ENCODE results near the gene BUD13.

- TF ChIP-seq EZH2 (IDR thresholded peaks at IDR 0.05) (no peak), POLR2AphosphoS5 (IDR thresholded peaks at IDR 0.05; ENCODE audit: low read depth, low read length) (no peak), EZH2phosphoT487 (IDR thresholded peaks at IDR 0.05; ENCODE audit: borderline replicate concordance) (no peak), REST (IDR thresholded peaks at IDR 0.05; ENCODE audit: low read depth) (no peak), ZNF274 (IDR thresholded peaks at IDR 0.05; ENCODE audit: low read depth, low read length) (no peak), POLR2A (IDR thresholded peaks at IDR 0.05; ENCODE audit: borderline replicate concordance, extremely low read depth, insufficient read depth, insufficient read length) (no peak), ELF1 (IDR thresholded peaks at IDR 0.05; ENCODE audit: borderline replicate concordance, low read depth) (no peak), RAD21 (IDR thresholded peaks at IDR 0.05; ENCODE audit: low read depth) (no peak), SRF (IDR thresholded peaks at IDR 0.05; ENCODE audit: low read depth) (no peak), SP1 (IDR thresholded peaks at IDR 0.05; ENCODE audit: low read depth) (no peak), MAX (IDR thresholded peaks at IDR 0.05) (no peak)
- TF ChIP-seq, protein P1, sequence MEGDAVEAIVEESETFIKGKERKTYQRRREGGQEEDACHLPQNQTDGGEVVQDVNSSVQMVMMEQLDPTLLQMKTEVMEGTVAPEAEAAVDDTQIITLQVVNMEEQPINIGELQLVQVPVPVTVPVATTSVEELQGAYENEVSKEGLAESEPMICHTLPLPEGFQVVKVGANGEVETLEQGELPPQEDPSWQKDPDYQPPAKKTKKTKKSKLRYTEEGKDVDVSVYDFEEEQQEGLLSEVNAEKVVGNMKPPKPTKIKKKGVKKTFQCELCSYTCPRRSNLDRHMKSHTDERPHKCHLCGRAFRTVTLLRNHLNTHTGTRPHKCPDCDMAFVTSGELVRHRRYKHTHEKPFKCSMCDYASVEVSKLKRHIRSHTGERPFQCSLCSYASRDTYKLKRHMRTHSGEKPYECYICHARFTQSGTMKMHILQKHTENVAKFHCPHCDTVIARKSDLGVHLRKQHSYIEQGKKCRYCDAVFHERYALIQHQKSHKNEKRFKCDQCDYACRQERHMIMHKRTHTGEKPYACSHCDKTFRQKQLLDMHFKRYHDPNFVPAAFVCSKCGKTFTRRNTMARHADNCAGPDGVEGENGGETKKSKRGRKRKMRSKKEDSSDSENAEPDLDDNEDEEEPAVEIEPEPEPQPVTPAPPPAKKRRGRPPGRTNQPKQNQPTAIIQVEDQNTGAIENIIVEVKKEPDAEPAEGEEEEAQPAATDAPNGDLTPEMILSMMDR (IDR thresholded peaks at IDR 0.05 in 2 of 3, conservative IDR thresholded peaks at IDR 0.05 in 1 of 3; ENCODE audit: borderline replicate concordance in 1 of 3, insufficient read depth in 1 of 3, low read depth in 2 of 3, low read length in 2 of 3) = no peak
- TF ChIP-seq, protein P2, sequence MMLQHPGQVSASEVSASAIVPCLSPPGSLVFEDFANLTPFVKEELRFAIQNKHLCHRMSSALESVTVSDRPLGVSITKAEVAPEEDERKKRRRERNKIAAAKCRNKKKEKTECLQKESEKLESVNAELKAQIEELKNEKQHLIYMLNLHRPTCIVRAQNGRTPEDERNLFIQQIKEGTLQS (IDR thresholded peaks at IDR 0.05) = no peak
- TF ChIP-seq, protein P3, sequence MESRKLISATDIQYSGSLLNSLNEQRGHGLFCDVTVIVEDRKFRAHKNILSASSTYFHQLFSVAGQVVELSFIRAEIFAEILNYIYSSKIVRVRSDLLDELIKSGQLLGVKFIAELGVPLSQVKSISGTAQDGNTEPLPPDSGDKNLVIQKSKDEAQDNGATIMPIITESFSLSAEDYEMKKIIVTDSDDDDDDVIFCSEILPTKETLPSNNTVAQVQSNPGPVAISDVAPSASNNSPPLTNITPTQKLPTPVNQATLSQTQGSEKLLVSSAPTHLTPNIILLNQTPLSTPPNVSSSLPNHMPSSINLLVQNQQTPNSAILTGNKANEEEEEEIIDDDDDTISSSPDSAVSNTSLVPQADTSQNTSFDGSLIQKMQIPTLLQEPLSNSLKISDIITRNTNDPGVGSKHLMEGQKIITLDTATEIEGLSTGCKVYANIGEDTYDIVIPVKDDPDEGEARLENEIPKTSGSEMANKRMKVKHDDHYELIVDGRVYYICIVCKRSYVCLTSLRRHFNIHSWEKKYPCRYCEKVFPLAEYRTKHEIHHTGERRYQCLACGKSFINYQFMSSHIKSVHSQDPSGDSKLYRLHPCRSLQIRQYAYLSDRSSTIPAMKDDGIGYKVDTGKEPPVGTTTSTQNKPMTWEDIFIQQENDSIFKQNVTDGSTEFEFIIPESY (IDR thresholded peaks at IDR 0.05; ENCODE audit: extremely low read depth, insufficient replicate concordance, low read length) = no peak
These were observed 48.5 kb upstream of the BUD13 start for GRCh38 chr11:116821050-116821918.

Data from HCT116 (cell line).